OCI-LY7 (cell line): ENCODE results near the gene AGPAT3.

Experiments used
- EZH2phosphoT487 ChIP-seq: fragments of 200-600 bp; sonication (generic); IDR thresholded peaks from 2 replicates; pipeline ENCODE4 v1.6.1; 2018; ENCODE audit warnings: low read depth, borderline replicate concordance, mild to moderate bottlenecking, mixed run types, antibody characterized with exemption, low read length, moderate library complexity, mixed read lengths
- TF ChIP-seq, protein P1 (sequence below): fragments of 200-600 bp; sonication (generic); conservative IDR thresholded peaks from 2 replicates; pipeline ENCODE4 v1.5.1; 2014; ENCODE audit warnings: mild to moderate bottlenecking, antibody characterized with exemption, low read length, moderate library complexity, mixed read lengths

DNA sequence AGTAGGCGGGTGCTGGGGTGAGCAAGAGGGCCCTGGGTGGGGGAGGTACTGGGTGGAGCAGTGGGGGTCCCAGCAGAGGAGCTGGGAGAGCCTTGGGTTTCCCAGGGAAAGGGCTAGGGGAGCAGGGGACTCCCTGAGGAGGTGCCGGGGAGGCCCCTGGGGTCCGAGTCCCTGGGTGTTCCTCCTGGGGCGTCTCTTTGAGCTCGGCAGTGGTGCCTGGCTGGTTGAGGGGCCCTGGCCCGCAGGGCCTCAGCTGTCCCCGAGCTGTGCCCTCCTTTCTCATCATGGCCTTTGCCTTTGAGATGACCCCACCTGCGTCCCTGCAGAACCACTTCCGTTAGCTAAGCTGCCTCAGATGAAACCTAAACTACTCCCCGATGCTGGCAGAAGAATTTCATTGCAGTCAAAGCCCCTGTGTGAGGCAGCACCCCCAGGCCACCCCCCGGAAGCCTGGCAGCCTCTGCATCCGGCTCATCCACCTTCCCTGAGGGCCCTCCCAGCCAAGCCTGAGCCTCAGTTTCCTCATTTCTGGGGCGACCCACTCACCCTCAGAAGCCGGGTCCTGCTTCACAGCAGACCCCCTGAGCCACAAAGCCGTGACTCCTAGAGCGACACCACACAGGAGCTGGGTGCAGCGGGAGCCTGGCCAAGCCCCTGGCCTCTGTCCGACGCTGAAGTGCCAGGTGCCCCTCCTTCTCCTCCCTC lies 103.5 kb downstream of the AGPAT3 start:
- TF ChIP-seq, protein P1, sequence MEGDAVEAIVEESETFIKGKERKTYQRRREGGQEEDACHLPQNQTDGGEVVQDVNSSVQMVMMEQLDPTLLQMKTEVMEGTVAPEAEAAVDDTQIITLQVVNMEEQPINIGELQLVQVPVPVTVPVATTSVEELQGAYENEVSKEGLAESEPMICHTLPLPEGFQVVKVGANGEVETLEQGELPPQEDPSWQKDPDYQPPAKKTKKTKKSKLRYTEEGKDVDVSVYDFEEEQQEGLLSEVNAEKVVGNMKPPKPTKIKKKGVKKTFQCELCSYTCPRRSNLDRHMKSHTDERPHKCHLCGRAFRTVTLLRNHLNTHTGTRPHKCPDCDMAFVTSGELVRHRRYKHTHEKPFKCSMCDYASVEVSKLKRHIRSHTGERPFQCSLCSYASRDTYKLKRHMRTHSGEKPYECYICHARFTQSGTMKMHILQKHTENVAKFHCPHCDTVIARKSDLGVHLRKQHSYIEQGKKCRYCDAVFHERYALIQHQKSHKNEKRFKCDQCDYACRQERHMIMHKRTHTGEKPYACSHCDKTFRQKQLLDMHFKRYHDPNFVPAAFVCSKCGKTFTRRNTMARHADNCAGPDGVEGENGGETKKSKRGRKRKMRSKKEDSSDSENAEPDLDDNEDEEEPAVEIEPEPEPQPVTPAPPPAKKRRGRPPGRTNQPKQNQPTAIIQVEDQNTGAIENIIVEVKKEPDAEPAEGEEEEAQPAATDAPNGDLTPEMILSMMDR: no peak
- no peak for TF ChIP-seq EZH2phosphoT487
